Measurements from ENCODE around the gene MASP1. TPM values are rescaled to one million over a fixed set of nuclear protein-coding genes. Genes with fewer than 3 reads are reported as not detected.
"Not testable (repeated sequence)": the region's sequence is repeated elsewhere in the genome, so short reads cannot be mapped to it uniquely, and the experiment has no call there.

Gene MASP1
- total RNA-seq, 2 experiments from 2014 or later = not detected

GRCh38 chr3:187208159-187208558 is 83.4 kb downstream of the MASP1 start:
- H3K4me3 Mint-ChIP-seq = no peak overlapping the region
- no peaks in the 10 kb centered on the region for H3K36me3 Mint-ChIP-seq
- no peak for DNase-seq
- no peaks in the 10 kb centered on the region for H3K9me3 Mint-ChIP-seq
- H3K27me3 Mint-ChIP-seq = peaks cover 6% of the 10 kb centered on the region
- no peaks in the 10 kb centered on the region for H3K4me1 Mint-ChIP-seq
- no peak overlapping the region for H3K27ac Mint-ChIP-seq

- H3K36me3 Mint-ChIP-seq = no peaks in the 10 kb centered on the region
- DNase-seq = no peak
- no peak overlapping the region for H3K4me3 Mint-ChIP-seq
- H3K9me3 Mint-ChIP-seq = no peaks in the 10 kb centered on the region
- no peak overlapping the region for H3K27ac Mint-ChIP-seq
- no peaks in the 10 kb centered on the region for H3K4me1 Mint-ChIP-seq
- H3K27me3 Mint-ChIP-seq = peaks cover 6% of the 10 kb centered on the region
Observed at GRCh38 chr3:187207624-187208023, 83.9 kb downstream of the MASP1 start.

GRCh38 chr3:187207062-187207461 is 84.5 kb downstream of the MASP1 start:
- Mint-ChIP-seq H3K4me3 (no peak overlapping the region), H3K27me3 (peaks cover 6% of the 10 kb centered on the region), H3K9me3 (no peaks in the 10 kb centered on the region), H3K27ac (no peak overlapping the region), H3K36me3 (no peaks in the 10 kb centered on the region), H3K4me1 (no peaks in the 10 kb centered on the region)
- DNase-seq = no peak

- Mint-ChIP-seq H3K9me3 (no peaks in the 10 kb centered on the region), H3K36me3 (no peaks in the 10 kb centered on the region), H3K27ac (no peak overlapping the region), H3K4me1 (no peaks in the 10 kb centered on the region), H3K27me3 (peaks cover 6% of the 10 kb centered on the region), H3K4me3 (no peak overlapping the region)
- no peak for DNase-seq
Observed at GRCh38 chr3:187205683-187206082, 85.9 kb downstream of the MASP1 start.

- H3K36me3 Mint-ChIP-seq, H3K4me1 Mint-ChIP-seq, H3K4me3 Mint-ChIP-seq, H3K9me3 Mint-ChIP-seq, H3K27me3 Mint-ChIP-seq, DNase-seq, H3K27ac Mint-ChIP-seq: not testable (repeated sequence)
Observed at GRCh38 chr3:187199463-187200050, 92.0 kb downstream of the MASP1 start.

GRCh38 chr3:187198490-187198889 is 93.0 kb downstream of the MASP1 start:
- H3K36me3 Mint-ChIP-seq = no peaks in the 10 kb centered on the region
- no peak overlapping the region for H3K27ac Mint-ChIP-seq
- H3K4me1 Mint-ChIP-seq = no peaks in the 10 kb centered on the region
- H3K9me3 Mint-ChIP-seq = no peaks in the 10 kb centered on the region
- H3K27me3 Mint-ChIP-seq = peaks cover 12% of the 10 kb centered on the region
- H3K4me3 Mint-ChIP-seq = no peak overlapping the region
- no peak for DNase-seq

GRCh38 chr3:187197335-187197649 is 94.2 kb downstream of the MASP1 start, which contains the start of gene RTP1:
RTP1 (plus strand) TSS chr3:187197486; CDS start chr3:187197516, 30 bp downstream.
- Mint-ChIP-seq H3K9me3 (no peaks in the 10 kb centered on the region), H3K27ac (no peak within 1 kb of the TSS), H3K36me3 (no peaks in the 10 kb centered on the region), H3K4me3 (no peak within 1 kb of the TSS), H3K27me3 (peaks cover 14% of the 10 kb centered on the region), H3K4me1 (no peaks in the 10 kb centered on the region)
- DNase-seq = no peak

- Mint-ChIP-seq H3K27me3 (peaks cover 17% of the 10 kb centered on the region), H3K36me3 (no peaks in the 10 kb centered on the region), H3K4me1 (no peaks in the 10 kb centered on the region), H3K27ac (no peak overlapping the region), H3K4me3 (no peak overlapping the region), H3K9me3 (no peaks in the 10 kb centered on the region)
- no peak for DNase-seq
Observed at GRCh38 chr3:187196573-187197334, 94.8 kb downstream of the MASP1 start.

GRCh38 chr3:187193181-187193580 is 98.4 kb downstream of the MASP1 start:
- no peak for DNase-seq
- Mint-ChIP-seq H3K4me3 (no peak overlapping the region), H3K27ac (no peak overlapping the region), H3K27me3 (peaks cover 31% of the 10 kb centered on the region), H3K9me3 (no peaks in the 10 kb centered on the region), H3K36me3 (no peaks in the 10 kb centered on the region), H3K4me1 (peaks cover 3% of the 10 kb centered on the region)

- H3K27me3 Mint-ChIP-seq = peaks cover 31% of the 10 kb centered on the region
- no peaks in the 10 kb centered on the region for H3K9me3 Mint-ChIP-seq
- H3K4me1 Mint-ChIP-seq = peaks cover 3% of the 10 kb centered on the region
- H3K27ac Mint-ChIP-seq = no peak overlapping the region
- H3K4me3 Mint-ChIP-seq = no peak overlapping the region
- no peaks in the 10 kb centered on the region for H3K36me3 Mint-ChIP-seq
- no peak for DNase-seq
Observed at GRCh38 chr3:187191271-187191670, 100.3 kb downstream of the MASP1 start.

GRCh38 chr3:187188931-187189330 is 102.6 kb downstream of the MASP1 start:
- no peaks in the 10 kb centered on the region for H3K36me3 Mint-ChIP-seq

GRCh38 chr3:187186801-187187421 is 104.6 kb downstream of the MASP1 start:
- no peak overlapping the region for H3K4me3 Mint-ChIP-seq
- no peak for DNase-seq
- no peak overlapping the region for H3K27ac Mint-ChIP-seq
- H3K36me3 Mint-ChIP-seq = no peaks in the 10 kb centered on the region
- H3K27me3 Mint-ChIP-seq = peaks cover 18% of the 10 kb centered on the region
- H3K9me3 Mint-ChIP-seq = no peaks in the 10 kb centered on the region
- peaks cover 3% of the 10 kb centered on the region for H3K4me1 Mint-ChIP-seq

More at GRCh38 chr3:187188931-187189330, 102.6 kb downstream of the MASP1 start:
- DNase-seq = no peak
- no peaks in the 10 kb centered on the region for H3K9me3 Mint-ChIP-seq
- H3K27ac Mint-ChIP-seq = no peak overlapping the region
- H3K4me3 Mint-ChIP-seq = no peak overlapping the region
- peaks cover 3% of the 10 kb centered on the region for H3K4me1 Mint-ChIP-seq
- H3K27me3 Mint-ChIP-seq = peaks cover 25% of the 10 kb centered on the region

GRCh38 chr3:187186375-187186774 is 105.2 kb downstream of the MASP1 start:
- no peak for DNase-seq
- Mint-ChIP-seq H3K27ac (no peak overlapping the region), H3K4me1 (peaks cover 3% of the 10 kb centered on the region), H3K27me3 (peaks cover 15% of the 10 kb centered on the region), H3K36me3 (no peaks in the 10 kb centered on the region), H3K4me3 (no peak overlapping the region), H3K9me3 (no peaks in the 10 kb centered on the region)

- H3K9me3 Mint-ChIP-seq = no peaks in the 10 kb centered on the region
- H3K27ac Mint-ChIP-seq = no peak overlapping the region
- no peak for DNase-seq
Observed at GRCh38 chr3:187185759-187186158, 105.8 kb downstream of the MASP1 start.

More at GRCh38 chr3:187185759-187186158, 105.8 kb downstream of the MASP1 start:
- Mint-ChIP-seq H3K4me1 (peaks cover 3% of the 10 kb centered on the region), H3K4me3 (no peak overlapping the region), H3K27me3 (peaks cover 10% of the 10 kb centered on the region), H3K36me3 (no peaks in the 10 kb centered on the region)
